ENCODE data around the gene RNF150.
"Not testable (repeated sequence)": the region's sequence is repeated elsewhere in the genome, so short reads cannot be mapped to it uniquely, and the experiment has no call there.

The RNF150 gene

GRCh38 chr4:140863197-140863596, 270.1 kb downstream of the RNF150 start:
- no peak for DNase-seq (ENCODE audit: low read depth)

- DNase-seq (ENCODE audit: low read depth): no peak
Observed at GRCh38 chr4:140862177-140862442, 271.2 kb downstream of the RNF150 start.

GRCh38 chr4:140861359-140862176, 271.7 kb downstream of the RNF150 start:
- DNase-seq (ENCODE audit: low read depth): peak; percentile 86

- DNase-seq (ENCODE audit: low read depth): peak; percentile 9
Observed at GRCh38 chr4:140858897-140859296, 274.4 kb downstream of the RNF150 start.

- no peak for DNase-seq (ENCODE audit: low read depth)
Observed at GRCh38 chr4:140857111-140857510, 276.2 kb downstream of the RNF150 start.

- DNase-seq (ENCODE audit: low read depth): peak; percentile 53
Observed at GRCh38 chr4:140856621-140857062, 276.6 kb downstream of the RNF150 start.

GRCh38 chr4:140854168-140854567, 279.1 kb downstream of the RNF150 start:
- no peak for DNase-seq (ENCODE audit: low read depth)

- DNase-seq (ENCODE audit: low read depth): no peak
Observed at GRCh38 chr4:140851804-140852203, 281.5 kb downstream of the RNF150 start.

- peak; percentile 61 for DNase-seq (ENCODE audit: low read depth)
Observed at GRCh38 chr4:140851032-140851636, 282.1 kb downstream of the RNF150 start.

GRCh38 chr4:140849526-140849925, 283.7 kb downstream of the RNF150 start:
- no peak for DNase-seq (ENCODE audit: low read depth)

GRCh38 chr4:140846736-140847135, 286.5 kb downstream of the RNF150 start:
- no peak for DNase-seq (ENCODE audit: low read depth)

GRCh38 chr4:140844061-140844460, 289.2 kb downstream of the RNF150 start:
- no peak for DNase-seq (ENCODE audit: low read depth)

- DNase-seq (ENCODE audit: low read depth): no peak
Observed at GRCh38 chr4:140841186-140841585, 292.1 kb downstream of the RNF150 start.

- peak; percentile 29 for DNase-seq (ENCODE audit: low read depth)
Observed at GRCh38 chr4:140839888-140840790, 293.1 kb downstream of the RNF150 start.

GRCh38 chr4:140839406-140839805, 293.9 kb downstream of the RNF150 start:
- DNase-seq (ENCODE audit: low read depth): no peak

GRCh38 chr4:140837736-140838135, 295.5 kb downstream of the RNF150 start:
- DNase-seq (ENCODE audit: low read depth): no peak

- no peak for DNase-seq (ENCODE audit: low read depth)
Observed at GRCh38 chr4:140834839-140835495, 298.3 kb downstream of the RNF150 start.

GRCh38 chr4:140833280-140833679, 300.0 kb downstream of the RNF150 start:
- DNase-seq (ENCODE audit: low read depth): no peak

GRCh38 chr4:140829825-140830224, 303.4 kb downstream of the RNF150 start:
- no peak for DNase-seq (ENCODE audit: low read depth)

GRCh38 chr4:140826701-140827027, 306.6 kb downstream of the RNF150 start:
- no peak for DNase-seq (ENCODE audit: low read depth)

GRCh38 chr4:140820520-140820919, 312.7 kb downstream of the RNF150 start:
- DNase-seq (ENCODE audit: low read depth): not testable (repeated sequence)

GRCh38 chr4:140819610-140820009, 313.7 kb downstream of the RNF150 start:
- no peak for DNase-seq (ENCODE audit: low read depth)

Data from iris pigment epithelial cell (primary cell).